K562 (cell line): ENCODE data around the gene MC1R. TPM values are rescaled to one million over a fixed set of nuclear protein-coding genes. Genes with fewer than 3 reads are reported as not detected.

Experiments used
- ATAC-seq: fragments of 200-7000 bp; cut with Tn5 transposase; 3 replicates; pipeline ENCODE4 v1.9.1; 2020; ENCODE audit warnings: moderate library complexity
- BruUV-seq: library from RNA; stranded (reverse); fragments of 400-500 nt; replicated peaks from 2 replicates; lab custom pipeline; 2021; lab: Mats Ljungman, UMichigan
- CTCF ChIA-PET: fragments of 300-600 bp; formaldehyde crosslinking; extraction: SDS; loops from one replicate; lab custom pipeline; 2021; ENCODE audit warnings: low intra/inter-chr PET ratio; lab: Yijun Ruan, JAX
- POLR2A ChIA-PET: fragments of 300-600, 350-650 bp; sonication (Branson Sonifier 250); formaldehyde crosslinking; extraction: SDS; loops from one replicate; lab custom pipeline; 2021; ENCODE audit warnings: antibody characterized with exemption, inconsistent platforms; lab: Yijun Ruan, JAX
- DNase-seq, 4 experiments: peaks; one replicate each; pipeline versions ENCODE4 v3.0.0 to v3.0.0-alpha.2; 2011 to 2018; ENCODE audit warnings: low spot score in 3 of 4, mixed read lengths in 3 of 4; ENCODE audit errors: extremely low read depth in 1 of 4
- FAIRE-seq: peaks from 2 replicates; lab custom pipeline; 2011; peaks lifted over from hg19 to GRCh38; lab: Jason Lieb, UNC
- H2AFZ ChIP-seq: 2 replicates; pipeline ENCODE4 v1.6.0; 2011; ENCODE audit warnings: low read depth, low read length, control low read depth, inconsistent platforms
- H3K27ac ChIP-seq: fragments of 200-600 bp; 3 replicates; pipeline ENCODE4 v1.8.0; 2011; ENCODE audit warnings: low read depth, mild to moderate bottlenecking, control low read depth, inconsistent platforms, low read length, moderate library complexity, mixed read lengths; ENCODE audit errors: extremely low read depth
- H3K27me3 ChIP-seq, 2 experiments: fragments of 300-600 bp in 1 of 2; 2 replicates in 1 of 2; 3 replicates in 1 of 2; pipeline versions ENCODE4 v1.6.0 to v1.8.0; 2011; ENCODE audit warnings: inconsistent platforms in 2 of 2, low read length in 2 of 2, mild to moderate bottlenecking in 1 of 2, mixed read lengths in 1 of 2, moderate library complexity in 1 of 2; ENCODE audit not compliant: control insufficient read depth in 2 of 2, insufficient read depth in 2 of 2
- H3K36me3 ChIP-seq: fragments of 300-600 bp; 3 replicates; pipeline ENCODE4 v1.8.0; 2011; ENCODE audit warnings: mild to moderate bottlenecking, low read length, inconsistent platforms; ENCODE audit not compliant: control insufficient read depth, insufficient read depth
- H3K4me1 ChIP-seq, 2 experiments: fragments of 200-600 bp in 1 of 2; replicated peaks in 1 of 2; 2 replicates in 1 of 2; 3 replicates in 1 of 2; pipeline versions ENCODE4 v1.5.1 to v1.8.0; 2011; ENCODE audit warnings: inconsistent platforms in 2 of 2, low read length in 2 of 2, mild to moderate bottlenecking in 1 of 2, mixed read lengths in 1 of 2, moderate library complexity in 1 of 2; ENCODE audit not compliant: control insufficient read depth in 2 of 2, insufficient read depth in 2 of 2
- H3K4me2 ChIP-seq: 2 replicates; pipeline ENCODE4 v1.6.1; 2011; ENCODE audit warnings: low read length, control low read depth, inconsistent platforms, mixed read lengths; ENCODE audit not compliant: insufficient read depth
- H3K4me3 ChIP-seq: fragments of 200-600 bp; sonication (generic), shearing (Covaris generic); 2 replicates; pipeline ENCODE4 v1.5.1; 2016; ENCODE audit warnings: control low read depth, inconsistent platforms
- H3K79me2 ChIP-seq: fragments of 200-600 bp; 3 replicates; pipeline ENCODE4 v1.8.0; 2011; ENCODE audit warnings: low read length, inconsistent platforms; ENCODE audit not compliant: control insufficient read depth, insufficient read depth
- H3K9ac ChIP-seq, 2 experiments: 2 replicates each; pipeline versions ENCODE4 v1.6.0 to v1.6.1; 2011; ENCODE audit warnings: low read depth in 2 of 2, low read length in 2 of 2, control low read depth in 1 of 2, inconsistent platforms in 1 of 2, mild to moderate bottlenecking in 1 of 2, mixed read lengths in 1 of 2; ENCODE audit not compliant: insufficient read depth in 1 of 2
- H3K9me1 ChIP-seq: one replicate; pipeline ENCODE4 v1.6.0; 2011; ENCODE audit warnings: inconsistent platforms, mild to moderate bottlenecking, low read length, moderate library complexity; ENCODE audit not compliant: control insufficient read depth, insufficient read depth
- H3K9me3 ChIP-seq: replicated peaks from 2 replicates; pipeline ENCODE4 v1.5.1; 2011; ENCODE audit warnings: low read depth, low read length, inconsistent platforms; ENCODE audit not compliant: control insufficient read depth, insufficient read depth
- H4K20me1 ChIP-seq: replicated peaks from 2 replicates; pipeline ENCODE4 v1.6.1; 2011; ENCODE audit warnings: low read length, inconsistent platforms, mixed read lengths; ENCODE audit not compliant: control insufficient read depth, insufficient read depth
- CC2D1A ChIP-seq: fragments of 450-650 bp; IDR thresholded peaks from 2 replicates; pipeline ENCODE4 v1.6.1; 2017; ENCODE audit warnings: mild to moderate bottlenecking
- HNRNPH1 ChIP-seq: fragments of 200-400 bp; formaldehyde crosslinking; optimal IDR thresholded peaks from 2 replicates; pipeline ENCODE3; 2017; ENCODE audit warnings: low read depth, mild to moderate bottlenecking, low read length, moderate library complexity
- RBM14 ChIP-seq: fragments of 200-400 bp; formaldehyde crosslinking; IDR thresholded peaks from 2 replicates; pipeline ENCODE4 v1.6.1; 2018; ENCODE audit warnings: low read depth, mild to moderate bottlenecking, low read length, moderate library complexity, borderline replicate concordance; ENCODE audit not compliant: insufficient read depth
- RNF2 ChIP-seq: sonication (generic); IDR thresholded peaks from 2 replicates; pipeline ENCODE4 v1.6.1; 2016
- STAT5B ChIP-seq: fragments of 250-450 bp; sonication (Bioruptor Pico); IDR thresholded peaks from 2 replicates; pipeline ENCODE4 v1.8.0; 2021; ENCODE audit warnings: mild to moderate bottlenecking, inconsistent platforms
- TSC22D4 ChIP-seq: fragments of 450-650 bp; IDR thresholded peaks from 2 replicates; pipeline ENCODE4 v1.6.1; 2016; ENCODE audit warnings: missing genetic modification characterization, missing biosample characterization, control low read depth
- ZNF133 ChIP-seq: fragments of 250-450 bp; sonication (Bioruptor Pico); IDR thresholded peaks from 2 replicates; pipeline ENCODE4 v1.4.0; 2020; ENCODE audit warnings: mild to moderate bottlenecking
- ZNF134 ChIP-seq: fragments of 250-450 bp; sonication (Bioruptor Pico); conservative IDR thresholded peaks from 2 replicates; pipeline ENCODE4 v1.4.0; 2020
- ZNF165 ChIP-seq: fragments of 250-450 bp; sonication (Bioruptor Pico); IDR thresholded peaks from 2 replicates; pipeline ENCODE4 v1.4.0; 2020; ENCODE audit warnings: borderline replicate concordance
- ZNF324 ChIP-seq: fragments of 250-450 bp; sonication (Bioruptor Pico); IDR thresholded peaks from 2 replicates; pipeline ENCODE4 v1.4.0; 2020; ENCODE audit warnings: mild to moderate bottlenecking
- ZNF707 ChIP-seq: fragments of 250-450 bp; sonication (Bioruptor Pico); conservative IDR thresholded peaks from 2 replicates; pipeline ENCODE4 v1.8.0; 2022; ENCODE audit warnings: inconsistent platforms, mild to moderate bottlenecking, moderate library complexity
- WGBS: fragments of 100-300 bp; shearing (Covaris generic); methylation state at CpG from one replicate; pipeline ENCODE4 v1.1.6; 2016; ENCODE audit warnings: low coverage, mixed read lengths; ENCODE audit not compliant: insufficient coverage; ENCODE audit errors: missing lambda C conversion rate; 5-methylcytosine and 5-hydroxymethylcytosine counted together
- in situ Hi-C: fragments of 300-500 bp; cut with MboI; formaldehyde crosslinking; loops from 4 replicates; pipeline ENCODE4 v1.15.0; 2018; ENCODE audit warnings: inconsistent platforms, mixed read lengths
- intact Hi-C: fragments of 100-400 bp; cut with micrococcal nuclease; formaldehyde crosslinking; loops from 2 replicates; pipeline ENCODE4 v1.14.2; 2022
- polyA plus RNA-seq, 8 experiments: library from polyadenylated mRNA; depleted of rRNA in 4 of 8; stranded (reverse) in 5 of 8; unstranded in 3 of 8; fragments of >200 nt; fragmentation: Nextera tagmentation in 2 of 8; fragmentation: Illumina TruSeq in 1 of 8; extraction: Ambion mirVana in 2 of 8; extraction: Trizol in 1 of 8; gene quantifications; 2 replicates each; pipeline versions ENCODE4 v1.2.1 to v1.2.3, GENCODE V29; 2011 to 2014; ENCODE audit warnings: inconsistent platforms in 1 of 8, missing spikeins in 1 of 8
- total RNA-seq, 7 experiments: library from RNA; depleted of rRNA in 6 of 7; stranded (reverse); fragments of >200 nt in 6 of 7; fragmentation: Illumina TruSeq in 2 of 7; extraction: Trizol in 2 of 7; gene quantifications; 2 replicates each; pipeline versions ENCODE4 v1.2.1 to v1.2.3, GENCODE V29; 2011 to 2021; ENCODE audit warnings: low replicate concordance in 1 of 7
- TF ChIP-seq, protein P1 (sequence below): fragments of 250-450 bp; sonication (Bioruptor Pico); IDR thresholded peaks from 2 replicates; pipeline ENCODE4 v1.8.0; 2022; ENCODE audit warnings: inconsistent platforms, mild to moderate bottlenecking, moderate library complexity, borderline replicate concordance

Gene MC1R
- total and polyA plus RNA-seq, 9 of the 15 experiments (the other 6 are each of a cell fraction or from before 2014, with no cell fraction given) = 0.14 to 5.3 (median 2.5) TPM; not detected in 1

DNA sequence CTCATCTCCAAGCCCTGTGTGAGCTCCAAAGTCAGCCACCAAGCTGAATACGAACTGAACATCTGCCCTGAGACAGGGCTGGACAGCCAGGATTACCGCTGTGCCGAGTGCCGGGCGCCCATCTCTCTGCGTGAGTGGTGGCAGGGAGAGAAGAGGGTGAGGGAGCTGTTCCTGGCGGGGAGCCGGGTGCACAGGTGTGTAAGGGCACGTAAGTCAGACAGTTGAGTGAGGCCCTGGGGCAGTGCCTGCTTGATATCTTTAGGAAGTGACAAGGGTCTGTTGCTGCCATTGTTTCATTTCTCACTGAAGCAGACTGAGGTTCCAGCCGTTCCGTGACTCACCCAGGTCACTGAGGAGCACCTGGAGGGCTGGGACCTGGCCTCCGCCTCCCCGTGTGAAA is 42.3 kb downstream of the MC1R start:
- Histone ChIP-seq H3K9ac (no peak overlapping the region; a peak in 1 of 4 replicates), H3K4me3 (no peak overlapping the region), H3K79me2 (no peaks in the 10 kb centered on the region), H3K27ac (no peak overlapping the region), H3K4me2 (no peak overlapping the region), H3K27me3 (no peaks in the 10 kb centered on the region), H2AFZ (no peak overlapping the region), H4K20me1 (0 out of 2 replicates have a peak, but pooled peaks cover 4% of the 10 kb centered on the region), H3K36me3 (peaks cover 55% of the 10 kb centered on the region), H3K9me3 (no peaks in the 10 kb centered on the region), H3K4me1 (peaks cover 0 to 38% of the 10 kb centered on the region in 2 experiments; a peak in 2 of 5 replicates), H3K9me1 (no peaks in the 10 kb centered on the region)
- TF ChIP-seq RNF2 (no peak), ZNF707 (CRISPR knock-in tag) (no peak), TSC22D4 (tag) (no peak), CC2D1A (no peak), ZNF324 (no peak), RBM14 (no peak), STAT5B (CRISPR knock-in tag) (no peak), HNRNPH1 (no peak), ZNF165 (CRISPR knock-in tag) (no peak), ZNF133 (CRISPR knock-in tag) (no peak), ZNF134 (CRISPR knock-in tag) (no peak)
- TF ChIP-seq, protein P1, sequence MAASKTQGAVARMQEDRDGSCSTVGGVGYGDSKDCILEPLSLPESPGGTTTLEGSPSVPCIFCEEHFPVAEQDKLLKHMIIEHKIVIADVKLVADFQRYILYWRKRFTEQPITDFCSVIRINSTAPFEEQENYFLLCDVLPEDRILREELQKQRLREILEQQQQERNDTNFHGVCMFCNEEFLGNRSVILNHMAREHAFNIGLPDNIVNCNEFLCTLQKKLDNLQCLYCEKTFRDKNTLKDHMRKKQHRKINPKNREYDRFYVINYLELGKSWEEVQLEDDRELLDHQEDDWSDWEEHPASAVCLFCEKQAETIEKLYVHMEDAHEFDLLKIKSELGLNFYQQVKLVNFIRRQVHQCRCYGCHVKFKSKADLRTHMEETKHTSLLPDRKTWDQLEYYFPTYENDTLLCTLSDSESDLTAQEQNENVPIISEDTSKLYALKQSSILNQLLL (CRISPR knock-in tag) = no peak
- FAIRE-seq (no peak), ATAC-seq (no peak), DNase-seq (no peak)
- no TSS peak for BruUV-seq
- WGBS = 87% methylated on average over 11 of the region's 13 CpGs
- ChIA-PET CTCF (no interaction called here), POLR2A (interaction anchor here (1.2 to 4.0 kb wide), 3 partner anchors 10 to 51 kb away, joined by 3 to 17 read pairs (median 4); no protein-coding TSS in a partner anchor)
- intact Hi-C loops (no loop called here), in situ Hi-C loops (no loop called here)
